ENCODE measurements around the gene ARSG. TPM values are rescaled to one million over a fixed set of nuclear protein-coding genes. Genes with fewer than 3 reads are reported as not detected.
"Not testable (repeated sequence)": the region's sequence is repeated elsewhere in the genome, so short reads cannot be mapped to it uniquely, and the experiment has no call there.

ARSG gene
- polyA plus RNA-seq, 4 donors, result 2.7 to 7.0 (median 4.3) TPM

DNA sequence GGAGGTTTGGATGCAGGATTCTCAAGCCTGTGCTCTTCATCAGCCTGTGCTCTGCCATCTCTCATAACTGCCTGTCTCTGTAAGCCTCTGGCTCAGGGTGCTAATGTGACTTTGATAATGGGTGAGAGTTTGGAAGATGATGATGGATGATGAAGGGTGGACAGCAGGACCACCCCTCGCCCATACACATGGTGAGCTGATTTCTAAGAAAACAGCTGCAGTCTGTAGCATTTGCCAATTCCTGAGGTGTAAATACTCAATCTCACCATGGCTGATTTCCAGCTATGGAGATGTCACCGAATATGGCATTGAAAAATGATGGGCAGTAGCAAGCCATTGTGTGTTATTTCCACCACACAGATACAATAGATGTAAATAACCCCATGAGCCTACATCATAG, 74.2 kb downstream of the ARSG start:
- DNase-seq (ENCODE audit: low read depth in 4 of 4, low spot score in 3 of 4), result no peak

DNA sequence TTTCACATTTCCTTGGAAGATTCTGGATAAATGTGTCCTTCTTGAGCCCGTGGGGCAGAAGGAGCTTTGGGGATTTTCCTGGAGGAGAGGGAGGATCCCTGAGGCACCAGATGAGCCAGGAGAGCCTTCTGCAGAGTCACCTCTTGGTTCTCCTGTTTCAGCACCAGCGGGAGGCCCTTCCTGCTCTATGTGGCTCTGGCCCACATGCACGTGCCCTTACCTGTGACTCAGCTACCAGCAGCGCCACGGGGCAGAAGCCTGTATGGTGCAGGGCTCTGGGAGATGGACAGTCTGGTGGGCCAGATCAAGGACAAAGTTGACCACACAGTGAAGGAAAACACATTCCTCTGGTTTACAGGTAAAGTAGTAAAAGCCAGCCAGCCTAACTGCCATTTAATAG, 77.1 kb downstream of the ARSG start:
- DNase-seq (ENCODE audit: low read depth in 4 of 4, low spot score in 3 of 4), result no peak

DNA sequence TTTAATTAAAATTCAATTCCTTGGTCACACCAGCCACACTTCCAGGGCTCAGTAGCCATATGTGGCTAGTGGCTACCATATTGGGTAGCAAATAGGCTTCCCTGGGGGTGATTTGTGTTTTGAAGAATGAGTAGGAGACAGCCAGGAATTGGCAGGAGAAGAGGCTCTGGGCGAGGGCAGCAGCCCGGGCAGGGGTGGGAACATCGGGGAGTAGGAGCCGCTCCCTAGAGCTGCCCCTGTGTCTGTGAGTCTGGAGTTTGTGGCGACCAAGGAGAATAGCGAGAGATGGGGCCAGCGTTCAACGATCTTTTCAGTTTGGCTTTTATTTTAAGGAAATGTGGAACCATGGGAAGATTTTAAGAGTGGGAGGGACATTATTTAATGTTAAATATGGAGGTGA, 84.3 kb downstream of the ARSG start:
- no peak for DNase-seq (ENCODE audit: low read depth in 4 of 4, low spot score in 3 of 4)

DNA sequence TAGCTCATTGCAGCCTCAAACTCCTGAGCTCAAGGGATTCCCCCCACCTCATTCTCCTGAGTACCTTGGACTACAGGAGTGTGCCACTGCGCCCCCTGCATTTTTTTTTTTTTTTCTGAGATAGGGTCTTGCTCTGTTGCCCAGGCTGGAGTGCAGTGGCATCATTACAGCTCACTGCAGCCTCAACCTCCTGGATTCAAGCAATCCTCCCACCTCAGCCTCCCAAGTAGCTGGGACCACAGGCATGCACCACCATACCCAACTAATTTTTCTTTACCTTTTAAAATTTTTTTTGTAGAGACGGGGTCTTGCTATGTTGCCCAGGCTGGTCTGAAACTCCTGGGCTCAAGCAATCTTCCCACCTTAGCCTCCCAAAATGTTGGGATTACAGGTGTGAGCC, 84.9 kb downstream of the ARSG start:
- not testable (repeated sequence) for DNase-seq (ENCODE audit: low read depth in 4 of 4, low spot score in 3 of 4)

DNA sequence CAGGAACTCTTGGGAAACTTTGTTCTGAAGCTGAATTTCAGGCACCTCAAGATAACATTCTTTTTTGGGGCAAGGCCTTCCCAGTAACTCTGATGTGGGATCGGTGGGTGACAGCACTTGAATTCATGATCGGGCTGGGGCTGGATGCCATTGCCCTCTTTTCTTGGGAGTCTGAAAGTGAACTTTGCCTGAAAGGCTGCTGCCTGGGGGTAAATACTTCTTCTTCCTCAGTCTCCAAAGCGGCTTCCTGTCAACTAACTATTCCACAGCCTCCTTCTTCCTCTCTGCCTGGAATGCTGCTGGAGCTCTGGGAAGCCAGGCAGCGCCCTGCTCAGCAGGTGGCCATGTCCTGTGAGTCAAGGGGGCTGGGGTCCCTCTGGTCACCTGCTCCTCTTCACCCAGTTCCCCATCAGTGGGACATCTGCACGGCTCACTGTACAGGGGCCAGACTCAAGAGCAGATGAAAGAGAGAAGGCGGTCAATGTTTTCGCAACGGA, 86.5 kb downstream of the ARSG start:
- no peak for DNase-seq (ENCODE audit: low read depth in 4 of 4, low spot score in 3 of 4)

GRCh38 chr17:68378268-68379176, 87.2 kb downstream of the ARSG start:
- no peak for DNase-seq (ENCODE audit: low read depth in 4 of 4, low spot score in 3 of 4)

GRCh38 chr17:68379177-68379510, 87.8 kb downstream of the ARSG start:
- no peak for DNase-seq (ENCODE audit: low read depth in 4 of 4, low spot score in 3 of 4)

- DNase-seq (ENCODE audit: low read depth in 4 of 4, low spot score in 3 of 4), result no peak
Measured at GRCh38 chr17:68379692-68380677, 88.7 kb downstream of the ARSG start.

DNA sequence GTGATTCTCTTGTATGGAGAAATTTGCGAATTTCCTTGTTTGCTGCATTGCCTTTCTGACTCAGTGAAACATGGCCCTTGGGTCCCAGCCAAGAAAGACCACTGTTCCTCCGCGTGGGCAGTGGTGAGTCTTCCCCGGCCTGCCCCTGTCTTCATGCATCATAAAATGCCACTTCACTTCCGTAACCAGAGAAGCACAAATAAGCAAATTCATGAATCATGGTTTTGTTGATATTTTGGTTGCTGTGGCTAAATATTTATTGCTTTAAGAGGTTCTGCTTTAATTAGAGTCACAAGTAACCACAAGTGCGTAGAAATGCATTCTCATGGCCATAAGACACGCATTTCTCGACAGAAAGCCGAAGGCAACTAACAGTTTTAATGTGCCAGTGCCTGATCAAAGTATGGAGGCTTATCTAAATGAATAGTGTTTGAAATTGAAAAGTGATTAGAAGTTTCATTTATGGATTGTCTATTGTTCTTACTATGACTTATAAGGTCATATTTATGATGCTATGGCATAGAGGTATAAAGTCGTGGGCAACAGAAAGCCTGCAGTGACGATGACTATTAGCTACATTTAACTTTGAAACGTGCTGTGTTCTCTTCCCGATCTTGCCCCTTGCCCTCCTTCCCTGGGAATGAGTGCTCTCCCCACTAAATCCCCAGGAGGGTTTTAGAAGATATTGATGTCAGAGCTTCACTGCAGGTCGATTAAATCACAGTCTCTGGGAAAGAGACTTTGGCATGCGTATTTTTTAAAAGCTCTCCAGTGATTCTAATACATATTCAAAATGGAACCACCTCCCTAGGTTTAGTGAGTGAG, 90.0 kb downstream of the ARSG start:
- DNase-seq (ENCODE audit: low read depth in 4 of 4, low spot score in 3 of 4), result peak in 2 of 4 donors; percentile 51 to 66

GRCh38 chr17:68382582-68383085, 91.3 kb downstream of the ARSG start:
- no peak for DNase-seq (ENCODE audit: low read depth in 4 of 4, low spot score in 3 of 4)

DNA sequence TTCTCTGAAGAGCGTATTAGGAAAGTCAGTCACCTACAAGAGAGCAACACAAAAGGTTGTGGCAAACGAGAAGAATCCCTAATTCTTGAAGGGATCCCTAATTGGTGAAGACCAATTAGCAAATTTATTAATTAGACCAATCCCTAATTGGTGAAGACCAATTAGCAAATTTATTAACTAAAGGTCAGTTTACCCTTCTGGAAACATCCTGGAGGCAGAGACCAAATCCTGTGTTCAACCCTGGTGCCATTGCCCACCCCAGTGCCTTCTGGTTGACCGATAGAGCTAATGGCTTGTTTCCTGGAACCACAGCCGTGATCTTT, 91.8 kb downstream of the ARSG start:
- no peak for DNase-seq (ENCODE audit: low read depth in 4 of 4, low spot score in 3 of 4)

GRCh38 chr17:68383443-68384321, 92.4 kb downstream of the ARSG start:
- DNase-seq (ENCODE audit: low read depth in 4 of 4, low spot score in 3 of 4), result no peak

DNA sequence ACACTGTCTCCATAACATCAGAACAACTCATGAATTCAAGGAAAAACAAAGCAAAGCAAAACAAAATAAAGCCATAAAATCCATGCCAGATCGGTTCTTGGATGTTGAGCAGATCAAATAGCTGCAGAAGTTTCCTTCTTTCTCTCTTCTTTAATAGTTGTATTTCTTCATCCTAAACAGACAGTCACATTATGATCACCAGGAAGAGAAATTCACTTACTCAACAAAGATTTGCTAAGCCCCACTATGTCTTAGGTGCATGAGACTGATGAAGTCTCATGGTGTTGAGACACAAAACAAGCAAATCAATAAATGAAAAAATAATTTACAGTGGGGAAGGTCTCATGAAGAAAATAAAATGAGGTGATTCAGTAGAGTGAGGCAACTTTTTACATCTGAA, 93.2 kb downstream of the ARSG start:
- no peak for DNase-seq (ENCODE audit: low read depth in 4 of 4, low spot score in 3 of 4)

GRCh38 chr17:68384941-68385340, 93.6 kb downstream of the ARSG start:
- no peak for DNase-seq (ENCODE audit: low read depth in 4 of 4, low spot score in 3 of 4)

- no peak for DNase-seq (ENCODE audit: low read depth in 4 of 4, low spot score in 3 of 4)
Measured at GRCh38 chr17:68385490-68386215, 94.4 kb downstream of the ARSG start.

DNA sequence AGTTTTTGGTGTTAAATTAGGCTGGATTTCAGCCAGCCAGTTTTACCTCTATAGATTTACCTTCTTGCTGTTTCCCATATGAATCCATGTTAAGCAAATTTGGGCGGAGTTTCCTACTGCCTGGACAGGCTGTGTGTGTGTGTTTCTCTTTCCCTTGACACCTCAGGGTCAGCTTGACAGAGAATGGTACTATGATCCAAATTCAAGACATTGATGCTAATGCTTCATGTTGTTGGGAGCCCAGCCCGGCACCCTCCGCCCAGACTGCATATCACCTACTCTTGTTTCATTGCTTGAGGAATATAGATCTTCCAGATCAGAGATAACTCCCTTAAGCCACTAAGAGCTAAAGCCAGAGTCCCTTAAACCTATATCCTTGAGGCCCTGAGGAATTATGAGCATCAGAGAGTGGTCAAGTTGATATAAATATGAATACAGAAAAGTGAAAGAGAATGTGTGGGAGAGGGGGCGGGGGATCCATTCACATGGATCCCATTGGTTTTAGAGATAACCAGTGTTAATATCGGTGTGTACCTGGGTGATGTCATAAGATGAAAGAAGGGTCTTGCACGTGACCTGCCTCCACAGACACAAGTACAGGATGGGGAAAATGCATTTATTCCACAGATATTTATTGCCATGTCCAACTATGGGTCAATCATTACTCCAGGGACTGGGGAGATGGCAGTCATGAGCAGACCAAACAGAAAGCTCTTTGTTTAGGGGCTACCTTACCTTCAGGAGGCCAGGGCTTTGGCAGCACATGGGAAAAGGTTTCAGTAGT, 96.3 kb downstream of the ARSG start:
- DNase-seq (ENCODE audit: low read depth in 4 of 4, low spot score in 3 of 4), result no peak

DNA sequence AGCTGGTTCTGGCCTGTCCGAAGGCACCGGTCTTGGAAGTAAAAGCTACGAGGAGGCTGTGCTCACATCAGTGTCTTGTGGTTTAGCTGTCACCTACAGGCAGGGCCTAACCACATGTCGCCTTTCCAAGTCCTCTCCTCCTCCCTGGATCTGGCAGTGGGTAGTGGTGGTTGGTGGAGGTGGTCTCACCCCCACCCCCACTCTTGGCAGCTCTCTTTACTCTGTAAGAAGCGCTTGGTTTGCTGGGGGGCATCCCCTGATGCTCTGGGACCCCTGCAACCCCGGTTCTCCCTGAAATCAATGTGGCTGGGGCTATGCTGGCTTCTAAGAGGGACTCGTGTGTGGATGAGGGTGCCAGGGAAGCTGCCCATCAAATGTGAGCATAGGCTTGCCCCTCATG, 97.7 kb downstream of the ARSG start:
- no peak for DNase-seq (ENCODE audit: low read depth in 4 of 4, low spot score in 3 of 4)

Measured in left renal pelvis (tissue), 4 donors.